ENCODE measurements around the gene TSPAN17. TPM values are rescaled to one million over a fixed set of nuclear protein-coding genes. Genes with fewer than 3 reads are reported as not detected.

Gene TSPAN17
- total RNA-seq, 1 experiment from 2014 or later: 4.8 TPM

DNA sequence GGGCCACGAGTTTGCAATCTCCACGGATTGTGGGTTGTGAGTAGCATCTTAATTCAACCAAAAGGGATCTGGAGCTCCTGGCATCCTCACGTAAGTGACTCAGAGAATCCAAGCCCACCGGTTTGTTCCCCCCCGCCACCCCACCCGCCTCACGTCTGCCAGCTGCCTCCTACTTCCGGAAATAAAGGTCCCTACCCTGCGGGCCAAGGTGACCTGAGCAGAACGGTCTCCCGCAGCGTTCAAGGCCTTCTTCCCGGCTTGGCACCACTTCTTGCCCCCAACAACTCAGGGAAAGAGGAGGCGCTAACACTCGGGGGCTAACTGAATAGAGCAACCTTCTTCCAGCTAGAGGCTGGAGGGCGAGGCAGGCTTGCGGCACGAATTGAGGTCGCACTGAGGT lies 28.5 kb upstream of the TSPAN17 start:
- Histone ChIP-seq H3K27ac (ENCODE audit: low read length) (no peak overlapping the region), H3K9me2 (replicated peaks; ENCODE audit: insufficient read depth, low read length) (no peaks in the 10 kb centered on the region), H4K20me1 (ENCODE audit: insufficient read depth, low read depth, low read length) (no peaks in the 10 kb centered on the region), H3K36me3 (ENCODE audit: insufficient read depth, low read length) (no peaks in the 10 kb centered on the region), H3K79me2 (ENCODE audit: low read length) (no peaks in the 10 kb centered on the region), H3K4me1 (ENCODE audit: low read length) (no peaks in the 10 kb centered on the region), H2AFZ (ENCODE audit: low read length) (no peak overlapping the region), H3K4me2 (ENCODE audit: low read depth, low read length, poor library complexity, severe bottlenecking) (no peak overlapping the region), H3K9ac (ENCODE audit: low read length) (no peak overlapping the region), H3K9me3 (ENCODE audit: low read length) (no peaks in the 10 kb centered on the region), H3K4me3 (ENCODE audit: low read length) (no peak overlapping the region), H3K27me3 (ENCODE audit: low read length) (no peaks in the 10 kb centered on the region)
- no peak for DNase-seq

DNA sequence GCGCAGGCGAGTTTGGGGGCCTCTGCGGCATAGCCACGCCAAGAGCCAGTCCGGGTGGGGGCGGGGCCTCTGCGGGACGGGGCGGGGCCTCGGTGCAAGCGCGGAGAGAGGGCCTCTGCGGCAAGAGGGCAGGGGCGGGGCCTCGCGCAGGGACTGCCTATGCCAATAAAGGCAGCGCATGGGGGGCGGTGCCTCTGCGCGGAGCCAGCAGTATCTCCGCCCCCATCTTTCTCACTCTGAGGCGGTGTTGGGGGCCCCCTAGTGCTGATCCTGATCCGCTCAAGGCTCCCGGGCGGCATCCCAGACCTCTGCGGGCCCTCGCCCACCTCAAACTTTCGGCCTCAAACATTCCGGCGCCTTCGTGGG lies 28.1 kb upstream of the TSPAN17 start:
- no peak overlapping the region for H3K4me3 ChIP-seq (ENCODE audit: low read length)

DNA sequence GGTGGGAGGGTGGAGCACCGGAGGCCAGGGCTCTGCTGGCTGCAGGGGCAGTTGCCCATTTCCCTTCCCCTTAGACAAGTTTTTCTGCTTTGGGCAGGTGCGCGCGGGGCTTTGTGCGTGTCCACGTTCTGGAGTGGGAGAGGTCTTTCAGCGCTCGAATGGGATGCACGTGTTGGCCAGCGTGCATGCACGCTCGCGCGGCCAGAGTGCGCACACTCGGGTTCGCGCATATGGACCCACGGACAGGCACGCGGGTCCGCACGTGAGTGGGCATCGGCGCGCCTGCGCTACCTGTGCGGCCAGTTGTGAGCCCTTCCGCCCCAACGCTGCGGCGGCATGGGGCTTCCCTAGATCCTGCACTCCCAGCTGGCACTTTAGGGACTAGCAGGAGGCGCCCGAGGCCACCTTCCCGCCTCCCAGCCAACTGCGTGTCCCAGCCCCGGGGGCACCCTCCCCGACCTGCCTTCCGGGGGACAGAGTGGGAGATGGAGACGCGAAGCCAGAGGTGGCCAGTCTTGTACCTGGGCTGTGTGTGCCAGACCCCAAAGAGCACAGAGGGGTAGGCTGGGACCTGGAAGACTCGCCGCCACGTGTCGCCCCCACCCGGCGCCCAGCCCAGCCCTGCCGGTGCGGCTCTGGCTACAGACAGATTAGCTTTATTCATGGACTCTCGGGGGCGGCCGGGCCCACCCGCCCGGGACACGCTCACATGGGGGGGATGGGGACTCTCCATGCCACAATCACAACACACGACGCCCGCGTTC lies 27.5 kb upstream of the TSPAN17 start:
- H2AFZ ChIP-seq (ENCODE audit: low read length): no peak overlapping the region
- no peak overlapping the region for H3K9ac ChIP-seq (ENCODE audit: low read length)

More for the DNA sequence above, 28.1 kb upstream of the TSPAN17 start:
- Histone ChIP-seq H3K9me3 (ENCODE audit: low read length) (no peaks in the 10 kb centered on the region), H3K9me2 (replicated peaks; ENCODE audit: insufficient read depth, low read length) (no peaks in the 10 kb centered on the region), H4K20me1 (ENCODE audit: insufficient read depth, low read depth, low read length) (no peaks in the 10 kb centered on the region), H3K36me3 (ENCODE audit: insufficient read depth, low read length) (no peaks in the 10 kb centered on the region), H3K27me3 (ENCODE audit: low read length) (no peaks in the 10 kb centered on the region), H3K79me2 (ENCODE audit: low read length) (no peaks in the 10 kb centered on the region), H3K27ac (ENCODE audit: low read length) (no peak overlapping the region), H3K4me1 (ENCODE audit: low read length) (no peaks in the 10 kb centered on the region), H2AFZ (ENCODE audit: low read length) (no peak overlapping the region), H3K4me2 (ENCODE audit: low read depth, low read length, poor library complexity, severe bottlenecking) (no peak overlapping the region), H3K9ac (ENCODE audit: low read length) (no peak overlapping the region)
- no peak for DNase-seq

DNA sequence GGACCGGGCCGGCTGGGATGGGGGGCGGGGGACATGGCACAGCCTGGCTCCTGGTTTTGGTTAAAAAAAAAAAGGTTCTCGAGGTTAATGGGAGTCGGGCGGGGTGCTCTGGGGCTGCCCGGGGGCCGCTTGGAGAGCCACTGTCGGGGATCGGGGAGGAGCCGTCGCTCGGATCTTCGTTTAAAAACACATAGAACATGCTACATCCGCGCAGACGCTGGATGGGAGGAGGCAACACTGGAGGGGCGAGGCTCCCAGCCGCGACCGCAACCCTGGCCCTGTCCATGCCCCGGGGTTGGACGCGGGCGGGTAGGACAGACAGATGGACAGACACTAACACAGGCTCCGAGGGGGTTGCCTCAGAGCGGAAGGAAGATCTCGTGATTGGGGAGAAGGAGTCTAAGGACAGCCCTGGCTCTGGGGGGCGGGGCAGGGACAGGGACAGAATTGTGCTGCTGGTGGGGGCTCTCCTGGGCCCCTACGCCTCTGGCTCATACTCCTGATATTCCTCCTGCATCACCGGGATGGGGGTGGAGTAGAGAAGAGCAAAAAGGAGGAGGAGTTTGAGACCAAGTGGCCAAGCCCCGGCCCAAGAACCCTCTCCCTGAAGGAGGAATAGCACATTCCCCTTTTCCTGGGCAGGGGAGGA lies 26.8 kb upstream of the TSPAN17 start:
- no peak overlapping the region for H3K4me2 ChIP-seq (ENCODE audit: low read depth, low read length, poor library complexity, severe bottlenecking)
- H3K9ac ChIP-seq (ENCODE audit: low read length): no peak overlapping the region

More for the DNA sequence above, 27.5 kb upstream of the TSPAN17 start:
- no peak for DNase-seq
- no peak overlapping the region for H3K27ac ChIP-seq (ENCODE audit: low read length)
- no peak overlapping the region for H3K4me3 ChIP-seq (ENCODE audit: low read length)
- H3K36me3 ChIP-seq (ENCODE audit: insufficient read depth, low read length): no peaks in the 10 kb centered on the region
- no peaks in the 10 kb centered on the region for H3K9me2 ChIP-seq (replicated peaks; ENCODE audit: insufficient read depth, low read length)
- no peaks in the 10 kb centered on the region for H3K79me2 ChIP-seq (ENCODE audit: low read length)
- no peak overlapping the region for H3K4me2 ChIP-seq (ENCODE audit: low read depth, low read length, poor library complexity, severe bottlenecking)
- no peaks in the 10 kb centered on the region for H3K27me3 ChIP-seq (ENCODE audit: low read length)
- H4K20me1 ChIP-seq (ENCODE audit: insufficient read depth, low read depth, low read length): no peaks in the 10 kb centered on the region
- peaks cover under 1% of the 10 kb centered on the region; the same call in 1 of the 2 replicates for H3K4me1 ChIP-seq (ENCODE audit: low read length)
- no peaks in the 10 kb centered on the region for H3K9me3 ChIP-seq (ENCODE audit: low read length)

DNA sequence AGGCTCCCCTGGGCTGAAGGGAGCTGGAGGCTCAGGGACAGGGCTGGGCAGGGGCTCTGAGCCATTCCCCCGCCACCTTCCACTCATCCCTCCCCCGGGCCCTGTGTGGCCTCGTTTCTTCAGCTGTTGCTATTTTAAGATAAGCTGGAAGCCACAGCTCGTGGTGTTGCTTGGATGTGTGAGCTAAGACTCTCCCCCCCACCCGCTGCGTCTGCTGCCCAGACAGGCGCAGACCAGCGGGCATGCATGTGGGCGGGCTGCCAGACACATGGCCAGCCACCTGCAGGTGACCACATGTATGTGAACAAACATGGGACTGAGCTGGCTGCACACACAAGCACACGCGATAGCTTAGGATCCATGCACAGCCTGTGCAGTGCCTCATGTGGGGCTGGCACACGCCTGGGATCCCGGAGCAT lies 25.6 kb upstream of the TSPAN17 start:
- Histone ChIP-seq H3K4me1 (ENCODE audit: low read length) (peaks cover 7% of the 10 kb centered on the region; the same call in 1 of the 2 replicates), H3K4me2 (ENCODE audit: low read depth, low read length, poor library complexity, severe bottlenecking) (no peak overlapping the region), H3K4me3 (ENCODE audit: low read length) (no peak overlapping the region), H3K36me3 (ENCODE audit: insufficient read depth, low read length) (no peaks in the 10 kb centered on the region), H3K9ac (ENCODE audit: low read length) (no peak overlapping the region), H3K9me3 (ENCODE audit: low read length) (no peaks in the 10 kb centered on the region), H3K9me2 (replicated peaks; ENCODE audit: insufficient read depth, low read length) (no peaks in the 10 kb centered on the region), H2AFZ (ENCODE audit: low read length) (no peak overlapping the region), H3K27ac (ENCODE audit: low read length) (no peak overlapping the region), H3K27me3 (ENCODE audit: low read length) (no peaks in the 10 kb centered on the region), H4K20me1 (ENCODE audit: insufficient read depth, low read depth, low read length) (no peaks in the 10 kb centered on the region), H3K79me2 (ENCODE audit: low read length) (no peaks in the 10 kb centered on the region)
- no peak for DNase-seq

More for the DNA sequence above, 26.8 kb upstream of the TSPAN17 start:
- no peak overlapping the region for H3K4me3 ChIP-seq (ENCODE audit: low read length)
- no peak for DNase-seq
- peaks cover 7% of the 10 kb centered on the region; the same call in 1 of the 2 replicates for H3K4me1 ChIP-seq (ENCODE audit: low read length)
- H2AFZ ChIP-seq (ENCODE audit: low read length): no peak overlapping the region
- H4K20me1 ChIP-seq (ENCODE audit: insufficient read depth, low read depth, low read length): no peaks in the 10 kb centered on the region
- H3K9me2 ChIP-seq (replicated peaks; ENCODE audit: insufficient read depth, low read length): no peaks in the 10 kb centered on the region
- H3K27me3 ChIP-seq (ENCODE audit: low read length): no peaks in the 10 kb centered on the region
- no peaks in the 10 kb centered on the region for H3K9me3 ChIP-seq (ENCODE audit: low read length)
- no peaks in the 10 kb centered on the region for H3K36me3 ChIP-seq (ENCODE audit: insufficient read depth, low read length)
- H3K27ac ChIP-seq (ENCODE audit: low read length): no peak overlapping the region
- H3K79me2 ChIP-seq (ENCODE audit: low read length): no peaks in the 10 kb centered on the region

DNA sequence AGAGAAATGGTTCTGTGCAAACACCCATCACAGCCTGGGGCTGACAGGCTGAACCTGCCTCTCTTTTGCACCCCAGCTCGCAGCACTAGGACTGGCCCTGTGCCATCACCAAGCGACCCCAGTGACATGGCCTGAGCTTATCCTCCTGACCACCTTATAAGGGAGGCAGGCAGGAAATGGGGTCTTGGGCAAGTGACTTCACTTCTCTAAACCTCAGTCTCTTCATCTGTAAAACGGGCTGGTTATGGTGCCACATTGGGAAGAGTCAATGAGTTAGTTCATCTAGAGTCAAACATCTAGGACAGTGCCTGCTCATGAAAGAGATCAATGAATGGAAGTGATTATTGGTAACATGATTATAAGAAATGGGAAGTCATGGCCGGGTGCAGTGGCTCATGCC lies 23.1 kb upstream of the TSPAN17 start:
- no peaks in the 10 kb centered on the region for H3K79me2 ChIP-seq (ENCODE audit: low read length)
- no peak overlapping the region for H3K4me2 ChIP-seq (ENCODE audit: low read depth, low read length, poor library complexity, severe bottlenecking)
- H3K27me3 ChIP-seq (ENCODE audit: low read length): no peaks in the 10 kb centered on the region
- H4K20me1 ChIP-seq (ENCODE audit: insufficient read depth, low read depth, low read length): no peaks in the 10 kb centered on the region
- DNase-seq: no peak
- H3K4me3 ChIP-seq (ENCODE audit: low read length): no peak overlapping the region
- no peaks in the 10 kb centered on the region for H3K9me3 ChIP-seq (ENCODE audit: low read length)
- no peak overlapping the region for H3K27ac ChIP-seq (ENCODE audit: low read length)
- peaks cover 7% of the 10 kb centered on the region; the same call in 1 of the 2 replicates for H3K4me1 ChIP-seq (ENCODE audit: low read length)
- no peak overlapping the region for H3K9ac ChIP-seq (ENCODE audit: low read length)
- no peak overlapping the region for H2AFZ ChIP-seq (ENCODE audit: low read length)
- no peaks in the 10 kb centered on the region for H3K9me2 ChIP-seq (replicated peaks; ENCODE audit: insufficient read depth, low read length)
- no peaks in the 10 kb centered on the region for H3K36me3 ChIP-seq (ENCODE audit: insufficient read depth, low read length)

DNA sequence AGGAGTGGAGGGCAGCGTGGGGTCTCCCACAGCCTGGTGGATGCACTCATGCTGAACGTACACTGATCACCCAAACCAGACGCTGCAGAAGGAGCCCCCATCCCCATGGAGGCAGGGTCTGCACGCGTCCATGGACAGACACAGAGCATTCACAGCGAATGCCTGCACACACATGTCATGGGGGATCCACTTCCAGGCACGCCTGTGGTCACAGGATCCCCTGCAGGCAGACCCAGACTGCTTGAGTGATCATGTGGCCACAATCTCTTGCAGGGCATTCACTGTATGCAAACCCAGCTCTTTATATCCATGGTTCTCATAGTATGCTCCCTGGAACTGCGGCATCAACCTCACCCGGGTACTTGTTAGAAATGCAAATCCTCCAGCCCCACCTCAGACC lies 22.3 kb upstream of the TSPAN17 start:
- DNase-seq: peak; percentile 45
- Histone ChIP-seq H3K9me2 (replicated peaks; ENCODE audit: insufficient read depth, low read length) (no peaks in the 10 kb centered on the region), H3K27me3 (ENCODE audit: low read length) (no peaks in the 10 kb centered on the region), H3K4me1 (ENCODE audit: low read length) (peaks cover 7% of the 10 kb centered on the region), H2AFZ (ENCODE audit: low read length) (no peak overlapping the region), H3K36me3 (ENCODE audit: insufficient read depth, low read length) (no peaks in the 10 kb centered on the region), H3K79me2 (ENCODE audit: low read length) (no peaks in the 10 kb centered on the region), H3K4me3 (ENCODE audit: low read length) (no peak overlapping the region), H3K9me3 (ENCODE audit: low read length) (no peaks in the 10 kb centered on the region), H3K27ac (ENCODE audit: low read length) (no peak overlapping the region), H3K4me2 (ENCODE audit: low read depth, low read length, poor library complexity, severe bottlenecking) (no peak overlapping the region), H3K9ac (ENCODE audit: low read length) (no peak overlapping the region), H4K20me1 (ENCODE audit: insufficient read depth, low read depth, low read length) (no peaks in the 10 kb centered on the region)

DNA sequence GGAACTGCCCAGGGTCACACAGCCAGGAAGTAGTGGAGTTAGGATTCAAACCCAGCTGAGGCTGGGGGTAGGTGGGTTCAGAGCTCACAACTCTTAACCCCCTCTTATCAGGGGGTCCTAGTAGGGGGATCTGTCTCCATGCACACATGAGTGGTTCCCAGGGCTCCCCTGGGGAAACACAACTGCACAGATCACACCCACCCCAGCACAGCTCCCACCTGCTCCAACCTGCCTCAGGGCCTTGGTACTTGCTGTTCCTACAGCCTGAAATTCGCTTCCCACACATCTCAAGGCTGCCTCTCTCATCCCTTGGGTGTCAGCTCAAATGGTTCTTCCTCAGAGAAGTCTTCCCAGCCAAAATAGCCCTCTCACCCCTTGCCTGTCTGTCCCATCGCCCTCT lies 21.8 kb upstream of the TSPAN17 start:
- no peak overlapping the region for H3K27ac ChIP-seq (ENCODE audit: low read length)
- H3K79me2 ChIP-seq (ENCODE audit: low read length): no peaks in the 10 kb centered on the region
- H3K4me2 ChIP-seq (ENCODE audit: low read depth, low read length, poor library complexity, severe bottlenecking): no peak overlapping the region
- H3K9ac ChIP-seq (ENCODE audit: low read length): no peak overlapping the region
- peaks cover 13% of the 10 kb centered on the region for H3K4me1 ChIP-seq (ENCODE audit: low read length)
- no peak overlapping the region for H3K4me3 ChIP-seq (ENCODE audit: low read length)
- H3K27me3 ChIP-seq (ENCODE audit: low read length): no peaks in the 10 kb centered on the region
- H4K20me1 ChIP-seq (ENCODE audit: insufficient read depth, low read depth, low read length): no peaks in the 10 kb centered on the region; the same call in 1 of the 2 replicates
- no peaks in the 10 kb centered on the region for H3K9me2 ChIP-seq (replicated peaks; ENCODE audit: insufficient read depth, low read length)
- no peak for DNase-seq
- no peaks in the 10 kb centered on the region for H3K36me3 ChIP-seq (ENCODE audit: insufficient read depth, low read length)
- H3K9me3 ChIP-seq (ENCODE audit: low read length): no peaks in the 10 kb centered on the region
- H2AFZ ChIP-seq (ENCODE audit: low read length): no peak overlapping the region
